GM12874 (cell line): Measurements from ENCODE around the gene ANKRD9.

Source experiments
- TF ChIP-seq, protein P1 (sequence below): IDR thresholded peaks from 2 replicates; pipeline ENCODE4 v1.5.1; 2011; ENCODE audit warnings: low read depth, mild to moderate bottlenecking, control low read depth, low read length, moderate library complexity; ENCODE audit not compliant: insufficient read depth

The ANKRD9 gene

DNA sequence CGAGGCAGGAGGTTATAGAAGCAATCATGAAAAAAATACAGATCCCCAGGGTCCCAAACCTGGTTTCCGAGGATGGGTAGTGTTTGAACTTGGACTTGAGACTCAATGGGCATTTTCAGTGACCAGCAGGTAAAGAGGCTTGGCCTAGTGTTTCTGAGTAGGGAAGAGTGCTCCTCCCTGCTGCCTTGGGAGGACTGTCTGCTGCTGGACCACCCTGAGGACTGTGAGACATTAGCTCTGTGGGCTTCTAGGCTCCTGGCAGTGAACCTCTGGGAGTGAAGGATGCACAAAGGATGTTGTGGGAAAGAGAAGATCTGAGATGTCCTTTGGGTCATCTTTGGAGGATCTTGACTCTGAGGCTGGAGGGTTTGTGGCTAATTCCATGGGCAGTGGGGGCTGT, 30.5 kb downstream of the ANKRD9 start:
- TF ChIP-seq, protein P1, sequence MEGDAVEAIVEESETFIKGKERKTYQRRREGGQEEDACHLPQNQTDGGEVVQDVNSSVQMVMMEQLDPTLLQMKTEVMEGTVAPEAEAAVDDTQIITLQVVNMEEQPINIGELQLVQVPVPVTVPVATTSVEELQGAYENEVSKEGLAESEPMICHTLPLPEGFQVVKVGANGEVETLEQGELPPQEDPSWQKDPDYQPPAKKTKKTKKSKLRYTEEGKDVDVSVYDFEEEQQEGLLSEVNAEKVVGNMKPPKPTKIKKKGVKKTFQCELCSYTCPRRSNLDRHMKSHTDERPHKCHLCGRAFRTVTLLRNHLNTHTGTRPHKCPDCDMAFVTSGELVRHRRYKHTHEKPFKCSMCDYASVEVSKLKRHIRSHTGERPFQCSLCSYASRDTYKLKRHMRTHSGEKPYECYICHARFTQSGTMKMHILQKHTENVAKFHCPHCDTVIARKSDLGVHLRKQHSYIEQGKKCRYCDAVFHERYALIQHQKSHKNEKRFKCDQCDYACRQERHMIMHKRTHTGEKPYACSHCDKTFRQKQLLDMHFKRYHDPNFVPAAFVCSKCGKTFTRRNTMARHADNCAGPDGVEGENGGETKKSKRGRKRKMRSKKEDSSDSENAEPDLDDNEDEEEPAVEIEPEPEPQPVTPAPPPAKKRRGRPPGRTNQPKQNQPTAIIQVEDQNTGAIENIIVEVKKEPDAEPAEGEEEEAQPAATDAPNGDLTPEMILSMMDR, result no peak

GRCh38 chr14:102474934-102475333, 34.6 kb downstream of the ANKRD9 start:
- TF ChIP-seq, protein P1, result no peak

- TF ChIP-seq, protein P1, result no peak
Observed at GRCh38 chr14:102473559-102473958, 36.0 kb downstream of the ANKRD9 start.

DNA sequence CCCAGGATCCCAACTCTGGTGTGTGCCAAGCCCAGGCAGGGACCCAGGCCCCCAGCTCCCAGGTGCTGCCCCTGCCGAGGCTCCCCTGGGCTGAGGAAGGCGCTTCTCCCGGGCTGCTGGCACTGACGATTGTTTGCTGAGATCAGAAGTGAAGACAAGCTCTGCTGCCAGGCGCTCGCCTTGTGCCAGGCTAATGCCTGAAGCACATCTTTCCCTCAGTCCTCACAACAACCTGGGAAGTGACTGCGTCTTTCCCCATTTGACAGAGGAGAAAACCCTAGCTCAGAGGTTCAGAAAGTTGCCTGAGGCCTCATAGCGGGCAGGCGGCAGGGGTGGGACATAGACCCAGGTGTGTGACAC, 36.8 kb downstream of the ANKRD9 start:
- TF ChIP-seq, protein P1, result no peak

DNA sequence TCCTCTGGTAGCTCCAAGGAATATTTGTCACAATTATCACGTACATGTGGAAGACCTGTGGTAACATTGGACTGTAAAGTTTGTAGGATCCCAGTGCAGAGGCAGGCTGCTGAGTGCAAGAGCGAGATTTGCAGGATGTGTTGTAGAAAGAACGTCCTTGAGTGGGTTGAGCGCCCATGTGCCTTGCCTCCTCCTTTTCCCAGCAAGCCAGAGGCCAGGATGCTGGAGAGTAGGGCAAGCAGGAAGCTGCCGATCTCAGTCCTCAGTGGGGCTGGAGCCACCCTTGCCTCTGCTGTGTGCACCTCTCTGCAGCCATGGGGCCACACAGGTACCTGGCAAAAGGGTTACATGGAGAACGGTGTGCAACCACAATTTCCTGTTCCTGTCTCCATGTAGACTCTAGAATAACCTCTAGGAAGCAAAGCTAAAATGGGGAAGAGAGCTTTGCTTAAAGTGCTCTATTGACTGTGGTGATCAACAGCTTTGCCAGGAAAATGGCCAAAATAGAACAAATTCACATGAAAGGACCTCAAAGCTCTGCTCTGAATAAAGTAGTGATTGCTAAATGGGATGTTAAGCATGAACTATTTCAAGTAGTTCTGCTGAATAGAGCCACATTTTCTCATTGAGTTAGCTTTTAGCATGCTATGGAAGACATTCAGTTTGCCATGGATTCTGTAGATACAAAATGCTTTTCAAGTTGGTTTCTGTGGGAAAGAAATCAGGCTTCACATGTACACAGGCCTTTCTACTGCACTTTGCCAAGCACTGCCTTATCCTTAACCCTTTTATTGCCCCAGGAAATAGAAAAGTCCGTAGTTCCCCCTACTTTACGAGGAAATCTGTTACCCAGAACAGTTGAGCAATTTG, 37.4 kb downstream of the ANKRD9 start:
- TF ChIP-seq, protein P1, result no peak

GRCh38 chr14:102469261-102469660, 40.3 kb downstream of the ANKRD9 start:
- TF ChIP-seq, protein P1, result no peak

DNA sequence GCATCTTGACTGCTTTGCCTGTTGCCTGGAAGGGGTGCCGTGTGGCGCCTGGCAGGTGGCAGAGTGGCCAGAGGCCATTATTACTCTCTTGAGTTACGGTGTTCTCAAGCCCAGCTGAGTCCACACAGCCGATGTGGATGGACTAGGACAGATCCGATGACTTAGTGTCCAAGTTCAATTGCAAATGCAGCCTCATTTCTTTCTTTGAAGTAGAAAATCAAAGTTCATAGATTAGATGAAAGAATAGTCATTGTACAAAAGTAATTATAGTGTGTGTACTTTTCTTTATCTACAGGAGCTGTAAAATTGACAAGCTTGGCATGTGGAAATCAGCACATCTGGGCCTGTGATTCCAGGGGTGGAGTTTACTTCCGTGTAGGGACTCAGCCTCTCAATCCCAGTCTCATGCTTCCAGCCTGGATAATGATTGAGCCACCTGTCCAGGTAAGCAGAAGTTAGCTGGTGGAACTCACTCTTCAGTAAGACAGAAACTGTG, 44.7 kb downstream of the ANKRD9 start:
- TF ChIP-seq, protein P1, result no peak
